ENCODE results near the gene TIA1.
"Not testable (repeated sequence)": the region's sequence is repeated elsewhere in the genome, so short reads cannot be mapped to it uniquely, and the experiment has no call there.

TIA1 gene

GRCh38 chr2:70188460-70188859 is 60.0 kb downstream of the TIA1 start:
- no peak for DNase-seq (ENCODE audit: extremely low spot score)
- ChIA-PET POLR2A (no interaction called here), CTCF (interaction anchor here (1.0 kb wide), 1 partner anchor 13 kb away, joined by 3 read pairs; no protein-coding TSS in a partner anchor)
- no peak for TF ChIP-seq CTCF (IDR thresholded peaks at IDR 0.05; ENCODE audit: control extremely low read depth, extremely low read depth, low read depth, missing control alignments)

GRCh38 chr2:70187170-70187569 is 61.3 kb downstream of the TIA1 start:
- DNase-seq (ENCODE audit: extremely low spot score); CTCF ChIA-PET; POLR2A ChIA-PET: not testable (repeated sequence)

GRCh38 chr2:70182689-70183088 is 65.7 kb downstream of the TIA1 start:
- DNase-seq (ENCODE audit: extremely low spot score): no peak
- TF ChIP-seq CTCF (IDR thresholded peaks at IDR 0.05; ENCODE audit: control extremely low read depth, extremely low read depth, low read depth, missing control alignments): no peak
- POLR2A ChIA-PET: interaction anchor here (1.9 kb wide), 1 partner anchor 268 kb away, joined by 4 read pairs; the partner anchor contains the start of gene MXD1
- CTCF ChIA-PET: interaction anchor here (1.1 to 2.3 kb wide), 4 partner anchors 10 to 271 kb away, joined by 3 to 6 read pairs (median 4); no protein-coding TSS in a partner anchor

- TF ChIP-seq CTCF (IDR thresholded peaks at IDR 0.05; ENCODE audit: control extremely low read depth, extremely low read depth, low read depth, missing control alignments): no peak
- ChIA-PET POLR2A (interaction anchor here (0.6 to 1.9 kb wide), 5 partner anchors 9 to 419 kb away, joined by 3 to 5 read pairs (median 4); partner anchors contain the start of genes C2orf42 and MXD1), CTCF (interaction anchor here (0.7 to 2.1 kb wide), 7 partner anchors 10 to 258 kb away, joined by 3 to 8 read pairs (median 3); partner anchors contain the start of gene C2orf42)
- peak; percentile 44 for DNase-seq (ENCODE audit: extremely low spot score)
Measured at GRCh38 chr2:70181363-70181956, 67.0 kb downstream of the TIA1 start.

- ChIA-PET CTCF (interaction anchor here (1.8 kb wide), 1 partner anchor 10 kb away, joined by 5 read pairs; no protein-coding TSS in a partner anchor), POLR2A (interaction anchor here (1.5 kb wide), 1 partner anchor 17 kb away, joined by 3 read pairs; the partner anchor contains the start of gene C2orf42)
- DNase-seq (ENCODE audit: extremely low spot score): no peak
- TF ChIP-seq CTCF (IDR thresholded peaks at IDR 0.05; ENCODE audit: control extremely low read depth, extremely low read depth, low read depth, missing control alignments): no peak
Measured at GRCh38 chr2:70173520-70173919, 74.9 kb downstream of the TIA1 start.

- CTCF ChIA-PET: interaction anchor here (0.9 to 1.2 kb wide), 2 partner anchors 21 to 99 kb away, joined by 3 to 4 read pairs; partner anchors contain the start of gene C2orf42
- DNase-seq (ENCODE audit: extremely low spot score); POLR2A ChIA-PET: not testable (repeated sequence)
Measured at GRCh38 chr2:70169654-70170245, 78.7 kb downstream of the TIA1 start.

GRCh38 chr2:70161069-70161534 is 87.3 kb downstream of the TIA1 start:
- peak; percentile 43 for DNase-seq (ENCODE audit: extremely low spot score)
- CTCF ChIA-PET: interaction anchor here (0.8 to 2.4 kb wide), 9 partner anchors 9 to 247 kb away, joined by 3 to 7 read pairs (median 3); no protein-coding TSS in a partner anchor
- TF ChIP-seq CTCF (IDR thresholded peaks at IDR 0.05; ENCODE audit: control extremely low read depth, extremely low read depth, low read depth, missing control alignments): no peak
- POLR2A ChIA-PET: no interaction called here
